ENCODE measurements around the gene RBM39.

RBM39 gene

DNA sequence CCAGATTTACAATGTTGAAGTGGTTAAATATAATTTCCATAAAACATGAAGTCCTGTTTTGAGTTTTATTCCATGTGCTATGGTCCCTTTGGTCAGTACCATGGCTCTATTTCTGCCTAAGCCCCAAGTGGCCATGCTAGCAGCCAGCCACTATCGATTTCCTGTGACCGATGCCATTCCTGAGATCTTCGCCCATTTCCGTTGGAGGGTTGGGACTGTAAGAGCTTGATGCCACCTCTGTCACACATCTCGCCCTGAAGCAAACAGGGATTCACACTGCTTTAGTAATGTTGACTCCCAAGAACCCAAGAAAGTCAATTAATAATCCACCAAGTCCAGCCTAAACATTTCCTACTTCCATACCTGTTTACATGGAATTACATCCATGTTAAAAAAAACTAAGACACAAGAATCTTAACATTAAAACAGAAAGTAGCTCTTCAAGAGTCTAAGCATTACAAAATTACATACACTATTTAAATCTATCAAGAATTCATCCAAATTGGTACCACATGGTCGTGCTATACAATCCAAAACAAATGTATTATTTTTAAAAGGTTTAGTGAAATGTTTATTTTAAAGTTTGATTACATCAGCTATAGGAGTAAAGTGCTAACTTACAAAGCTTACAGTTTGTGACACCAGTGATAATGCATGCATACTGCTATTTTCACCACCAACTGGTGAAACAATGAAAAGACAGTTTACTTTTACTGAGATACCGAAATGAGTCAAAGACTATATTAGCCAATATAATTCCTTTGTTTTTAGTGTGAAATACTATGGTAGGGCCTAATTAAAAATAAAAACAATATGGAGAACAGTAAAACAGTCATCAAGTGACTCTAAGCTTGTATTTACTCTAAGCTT is 2.5 kb downstream of the RBM39 start:
- peaks cover 67 to 70% (median 69%) of the 10 kb centered on the region in 11 experiments for H4K20me1 ChIP-seq

DNA sequence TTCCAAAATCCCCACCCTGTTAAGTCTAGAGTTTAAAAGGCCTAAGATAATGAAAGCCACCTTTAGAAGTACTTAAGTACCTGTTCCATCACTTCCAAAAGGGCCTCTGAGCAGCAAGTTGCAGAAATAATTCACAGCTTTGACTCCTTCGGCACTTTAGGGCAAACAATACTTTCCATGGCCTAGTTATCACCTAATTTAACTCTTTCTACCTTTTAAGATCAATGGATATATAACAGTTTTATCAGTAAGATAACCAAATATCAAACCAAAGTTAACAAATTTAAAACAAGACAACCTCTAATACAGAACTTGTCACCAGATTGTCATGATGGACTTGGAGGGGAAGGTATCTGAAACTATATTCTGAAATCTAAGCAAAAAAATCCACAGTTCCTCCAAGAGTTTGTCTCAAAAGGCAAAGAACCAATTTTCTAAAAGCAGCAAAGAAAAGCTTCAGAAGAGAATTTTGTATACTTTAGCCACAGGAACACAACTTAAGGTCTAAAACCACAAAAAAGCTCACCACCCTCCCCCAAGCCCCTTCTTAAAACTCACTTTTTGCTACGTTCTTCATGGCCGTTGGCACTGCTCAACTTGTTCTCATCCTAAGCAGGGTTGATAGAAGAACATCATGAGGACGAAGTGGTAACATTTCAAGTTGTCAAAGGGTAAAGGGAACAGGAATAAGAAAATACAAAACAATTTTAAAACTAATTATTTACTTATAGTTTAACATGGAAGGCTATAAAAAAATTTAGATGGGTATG is 3.5 kb downstream of the RBM39 start:
- H4K20me1 ChIP-seq, result peaks cover 77 to 79% (median 78%) of the 10 kb centered on the region in 11 experiments
- peaks cover 29 to 64% (median 43%) of the 10 kb centered on the region in 10 experiments for H3K4me1 ChIP-seq
- no peaks in the 10 kb centered on the region for H3K27me3 ChIP-seq
- TF ChIP-seq Cebpa-rat (IDR thresholded peaks at IDR 0.05), result no peak
- no peak overlapping the region for H3K27ac ChIP-seq
- peaks cover 72 to 76% (median 74%) of the 10 kb centered on the region in 11 experiments for H3K36me3 ChIP-seq
- peak overlapping the region; percentile 58 to 98 (median 89) for H3K4me2 ChIP-seq
- peak overlapping the region in 3 of 11 experiments; percentile 44 to 61 (median 45); a peak in 5 of 22 replicates for H3K9ac ChIP-seq
- peak overlapping the region in 8 of 10 experiments; percentile 15 to 88 (median 36); a peak in 11 of 20 replicates for H3K4me3 ChIP-seq
- no peaks in the 10 kb centered on the region for H3K9me3 ChIP-seq (replicated peaks in 1 of 11)

More for the DNA sequence above, 2.5 kb downstream of the RBM39 start:
- peaks cover 38 to 67% (median 52%) of the 10 kb centered on the region in 10 experiments for H3K4me1 ChIP-seq
- H3K36me3 ChIP-seq, result peaks cover 62 to 67% (median 65%) of the 10 kb centered on the region in 11 experiments
- H3K27me3 ChIP-seq, result no peaks in the 10 kb centered on the region
- H3K9me3 ChIP-seq (replicated peaks in 1 of 11), result no peaks in the 10 kb centered on the region
- peak overlapping the region in 3 of 11 experiments; percentile 100; a peak in 1 of 22 replicates for H3K27ac ChIP-seq
- peak overlapping the region; percentile 83 to 98 (median 89) for H3K4me2 ChIP-seq
- H3K4me3 ChIP-seq, result peak overlapping the region; percentile 88 to 99 (median 94)
- TF ChIP-seq Cebpa-rat (IDR thresholded peaks at IDR 0.05), result no peak
- peak overlapping the region; percentile 99 to 100 (median 100); a peak in 17 of 22 replicates for H3K9ac ChIP-seq

DNA sequence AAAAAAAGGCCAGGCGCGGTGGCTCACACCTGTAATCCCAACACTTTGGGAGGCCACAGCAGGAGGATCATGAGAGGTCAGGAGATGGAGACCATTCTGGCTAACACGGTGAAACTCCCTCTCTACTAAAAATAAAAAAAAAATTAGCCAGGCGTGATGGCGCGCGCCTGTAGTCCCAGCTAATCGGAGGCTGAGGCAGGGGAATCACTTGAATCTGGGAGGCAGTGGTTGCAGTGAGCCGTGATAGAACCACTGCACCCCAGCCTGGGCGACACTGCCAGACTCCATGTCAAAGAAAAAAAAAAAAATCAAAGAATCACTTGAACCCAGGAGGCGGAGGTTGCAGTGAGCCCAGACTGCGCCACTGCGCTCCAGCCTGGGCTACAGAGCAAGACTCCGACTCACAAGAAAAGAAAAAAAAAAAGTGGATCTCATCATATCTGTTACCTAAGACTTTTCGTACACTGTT is 4.2 kb downstream of the RBM39 start:
- Histone ChIP-seq H3K27me3 (no peaks in the 10 kb centered on the region), H4K20me1 (peaks cover 84 to 86% (median 85%) of the 10 kb centered on the region in 11 experiments), H3K4me3 (peak overlapping the region in 3 of 10 experiments; percentile 28 to 41 (median 38); a peak in 4 of 20 replicates), H3K9ac (no peak overlapping the region), H3K4me2 (peak overlapping the region; percentile 32 to 98 (median 83); a peak in 14 of 22 replicates), H3K4me1 (peaks cover 22 to 62% (median 36%) of the 10 kb centered on the region in 10 experiments), H3K27ac (no peak overlapping the region), H3K9me3 (replicated peaks in 1 of 11) (no peaks in the 10 kb centered on the region), H3K36me3 (peaks cover 79 to 83% (median 81%) of the 10 kb centered on the region in 11 experiments)
- no peak for TF ChIP-seq Cebpa-rat (IDR thresholded peaks at IDR 0.05)

DNA sequence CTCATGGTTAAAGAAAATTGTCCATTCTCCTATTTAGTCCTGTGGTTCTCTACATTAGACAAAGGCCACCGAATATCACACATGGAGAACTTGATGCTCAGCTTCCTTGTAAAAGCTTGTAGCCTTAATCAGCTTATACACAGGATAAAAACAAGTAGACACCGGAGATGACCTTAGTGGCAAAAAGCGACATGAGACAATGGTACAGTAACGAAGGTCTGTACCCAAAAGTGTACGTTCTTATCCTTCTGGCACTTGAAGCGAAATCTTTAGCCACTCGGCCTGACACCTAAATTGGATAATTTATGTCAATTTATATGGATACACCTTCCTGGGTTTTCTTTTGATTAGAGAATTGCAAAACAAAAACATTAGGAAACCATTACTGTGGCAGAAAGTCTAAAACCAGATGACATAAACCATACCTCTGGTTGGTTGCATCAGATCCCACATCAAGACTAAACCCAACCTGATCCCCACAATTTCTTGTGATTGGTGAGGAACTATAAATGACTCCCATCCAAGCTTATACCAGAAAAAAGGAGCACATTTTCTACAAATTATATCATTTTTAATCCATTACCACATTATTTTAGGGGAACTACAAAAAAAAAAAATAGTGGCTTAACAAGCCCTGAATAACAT is 6.1 kb downstream of the RBM39 start:
- no peaks in the 10 kb centered on the region for H3K27me3 ChIP-seq
- no peak for TF ChIP-seq Cebpa-rat (IDR thresholded peaks at IDR 0.05)
- H3K9me3 ChIP-seq (replicated peaks in 1 of 11), result no peaks in the 10 kb centered on the region
- H3K36me3 ChIP-seq, result peaks cover 98 to 100% (median 99%) of the 10 kb centered on the region in 11 experiments
- no peak overlapping the region for H3K4me3 ChIP-seq
- H3K9ac ChIP-seq, result peak overlapping the region in 2 of 11 experiments; percentile 6 to 38; a peak in 1 of 22 replicates
- H3K27ac ChIP-seq, result no peak overlapping the region
- H3K4me1 ChIP-seq, result peaks cover 19 to 69% (median 36%) of the 10 kb centered on the region in 10 experiments
- peak overlapping the region in 6 of 11 experiments; percentile 2 to 98 (median 14); a peak in 6 of 22 replicates for H3K4me2 ChIP-seq
- H4K20me1 ChIP-seq, result peaks cover 99 to 100% (median 100%) of the 10 kb centered on the region in 11 experiments

DNA sequence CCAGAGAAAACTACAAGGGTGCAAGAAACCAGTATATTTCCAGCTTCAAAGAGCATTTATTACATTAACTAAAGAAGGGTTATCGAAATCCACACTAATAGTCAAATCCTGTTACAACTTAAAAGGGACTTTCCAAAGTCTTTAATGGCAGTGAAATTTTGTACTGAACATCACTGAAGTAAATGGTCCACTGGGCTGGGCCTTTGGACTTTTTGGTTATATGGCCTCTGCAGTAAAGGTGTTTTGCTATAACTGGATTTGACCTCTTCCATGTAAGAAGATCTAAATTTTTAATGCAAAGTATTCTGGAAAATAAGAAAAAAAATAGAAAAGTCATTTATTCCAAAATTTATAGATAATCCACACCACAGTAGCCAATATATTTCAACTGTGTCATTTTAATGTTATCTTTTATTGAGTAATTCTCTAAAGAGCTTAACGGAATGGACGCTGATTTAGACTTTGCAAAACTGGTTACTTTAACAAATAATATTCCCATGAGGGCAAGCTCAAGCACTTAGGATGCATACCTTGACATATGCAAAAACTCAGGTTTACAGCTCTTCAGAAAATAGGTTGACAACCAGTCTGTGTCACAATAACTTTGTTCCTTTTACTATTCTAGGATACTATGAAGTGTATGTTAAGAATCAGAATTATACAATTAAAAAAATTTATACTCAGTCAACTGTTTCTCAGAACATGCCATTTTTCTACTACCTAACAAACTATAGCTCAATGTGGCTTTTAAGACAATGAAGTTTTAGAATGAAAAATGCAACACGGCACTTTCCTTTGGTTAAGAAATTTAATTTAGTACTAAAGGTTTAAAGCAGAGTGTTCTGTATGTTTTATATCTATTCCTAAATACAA is 7.0 kb downstream of the RBM39 start:
- Histone ChIP-seq H3K9ac (peak overlapping the region in 1 of 11 experiments; percentile 59; a peak in 1 of 22 replicates), H4K20me1 (peaks cover 99 to 100% (median 100%) of the 10 kb centered on the region in 11 experiments), H3K36me3 (peaks cover 99 to 100% (median 100%) of the 10 kb centered on the region in 11 experiments), H3K4me2 (peak overlapping the region in 3 of 11 experiments; percentile 9 to 38 (median 19); a peak in 3 of 22 replicates), H3K27ac (no peak overlapping the region), H3K9me3 (replicated peaks in 1 of 11) (no peaks in the 10 kb centered on the region), H3K4me3 (no peak overlapping the region), H3K27me3 (no peaks in the 10 kb centered on the region), H3K4me1 (peaks cover 14 to 69% (median 32%) of the 10 kb centered on the region in 10 experiments)
- TF ChIP-seq Cebpa-rat (IDR thresholded peaks at IDR 0.05), result no peak

DNA sequence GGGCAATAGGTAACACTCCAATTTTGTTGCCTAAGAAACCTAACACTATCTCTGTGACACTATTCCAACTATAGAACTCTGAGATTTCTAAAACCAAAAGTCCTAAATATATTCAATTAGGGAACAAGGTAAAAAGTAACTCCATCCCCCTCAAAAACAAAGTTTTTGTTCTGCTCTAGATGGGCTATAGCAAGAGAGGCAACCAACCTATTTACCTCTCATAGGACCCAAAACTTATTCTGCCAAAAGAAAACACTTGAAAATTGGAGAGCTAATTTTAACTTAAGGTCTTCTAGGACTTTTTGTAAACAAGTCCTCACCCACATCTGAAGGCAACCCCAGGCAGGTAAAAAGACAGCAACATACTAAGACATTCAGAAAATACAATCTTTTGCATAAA is 7.7 kb downstream of the RBM39 start:
- H3K27me3 ChIP-seq, result no peaks in the 10 kb centered on the region
- H3K4me2 ChIP-seq, result peak overlapping the region in 3 of 11 experiments; percentile 9 to 38 (median 19); a peak in 4 of 22 replicates
- H3K36me3 ChIP-seq, result peaks cover 99 to 100% (median 100%) of the 10 kb centered on the region in 11 experiments
- H3K4me3 ChIP-seq, result no peak overlapping the region
- H3K4me1 ChIP-seq, result peaks cover 7 to 66% (median 29%) of the 10 kb centered on the region in 10 experiments
- H3K9me3 ChIP-seq (replicated peaks in 1 of 11), result no peaks in the 10 kb centered on the region
- no peak for TF ChIP-seq Cebpa-rat (IDR thresholded peaks at IDR 0.05)
- no peak overlapping the region for H3K27ac ChIP-seq
- H3K9ac ChIP-seq, result peak overlapping the region in 1 of 11 experiments; percentile 59; a peak in 2 of 22 replicates
- H4K20me1 ChIP-seq, result peaks cover 100% of the 10 kb centered on the region in 11 experiments

DNA sequence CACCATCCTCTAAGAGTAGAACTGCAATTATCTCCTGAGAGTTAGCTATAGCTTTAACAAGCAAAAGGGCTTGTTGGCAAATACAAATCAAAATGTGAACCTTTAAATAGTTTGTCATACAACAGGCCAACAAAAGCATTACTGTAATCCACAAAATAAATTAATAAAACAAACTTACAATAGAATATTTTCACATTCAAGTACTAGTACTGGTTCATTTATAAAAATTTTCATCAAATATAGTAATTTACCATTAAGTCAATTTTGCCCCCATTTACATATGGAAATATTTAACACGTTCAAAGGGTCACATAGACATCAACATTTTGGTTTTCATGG is 9.4 kb downstream of the RBM39 start:
- Histone ChIP-seq H3K27me3 (no peaks in the 10 kb centered on the region), H3K27ac (no peak overlapping the region), H3K9ac (no peak overlapping the region), H3K9me3 (replicated peaks in 1 of 11) (no peaks in the 10 kb centered on the region), H3K4me2 (no peak overlapping the region), H3K36me3 (peaks cover 100% of the 10 kb centered on the region in 11 experiments), H4K20me1 (peaks cover 100% of the 10 kb centered on the region in 11 experiments), H3K4me3 (no peak overlapping the region), H3K4me1 (peaks cover 0 to 49% (median 13%) of the 10 kb centered on the region in 10 experiments; a peak in 12 of 20 replicates)
- no peak for TF ChIP-seq Cebpa-rat (IDR thresholded peaks at IDR 0.05)
